HG03520 (cell line): ENCODE results near the gene DOCK8.
"Not testable (repeated sequence)": the region's sequence is repeated elsewhere in the genome, so short reads cannot be mapped to it uniquely, and the experiment has no call there.

Source experiments
- ATAC-seq: cut with Tn5 transposase; IDR thresholded peaks from one replicate; pipeline ENCODE4 v1.9.1; 2021; ENCODE audit warnings: mild to moderate bottlenecking, moderate library complexity; ENCODE audit not compliant: unreplicated experiment

Gene DOCK8

DNA sequence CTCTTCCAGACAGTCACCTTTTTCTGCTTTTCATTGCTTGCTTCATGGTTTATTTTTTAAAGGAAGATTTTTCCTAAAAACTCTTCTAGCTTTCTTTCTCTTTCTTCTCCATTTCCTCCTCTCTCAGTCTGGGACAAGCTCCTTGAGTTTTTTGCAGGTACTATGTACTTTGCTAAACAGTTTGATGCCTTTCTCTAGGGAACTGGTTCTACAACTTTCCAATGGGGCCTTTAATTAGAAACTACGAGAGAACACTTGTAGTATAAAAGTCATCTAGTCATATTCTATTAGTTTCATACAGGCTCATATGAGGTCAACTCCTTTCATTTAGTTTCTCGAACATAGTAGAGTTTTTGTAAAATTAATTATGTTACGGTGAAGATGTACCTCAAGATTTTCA lies 189.6 kb downstream of the DOCK8 start:
- no peak for ATAC-seq

DNA sequence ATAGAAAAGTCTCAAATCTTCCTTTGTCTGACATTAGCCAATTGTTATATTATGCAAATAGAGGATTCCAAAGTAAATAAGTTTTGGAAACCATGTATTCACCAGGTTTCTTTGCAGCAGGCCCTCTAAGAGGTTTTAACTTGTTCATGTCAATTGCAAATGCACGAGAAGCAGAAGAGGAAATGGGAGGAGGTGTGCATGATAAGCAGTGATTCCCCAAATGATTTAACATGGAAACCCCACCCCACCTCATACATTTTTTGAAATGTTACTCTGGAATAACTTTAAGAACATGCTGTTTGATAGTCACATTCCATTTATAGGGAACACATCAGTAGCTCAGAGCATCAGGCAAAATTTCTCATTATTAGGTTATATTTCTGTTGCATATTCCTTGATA lies 190.7 kb downstream of the DOCK8 start:
- no peak for ATAC-seq

DNA sequence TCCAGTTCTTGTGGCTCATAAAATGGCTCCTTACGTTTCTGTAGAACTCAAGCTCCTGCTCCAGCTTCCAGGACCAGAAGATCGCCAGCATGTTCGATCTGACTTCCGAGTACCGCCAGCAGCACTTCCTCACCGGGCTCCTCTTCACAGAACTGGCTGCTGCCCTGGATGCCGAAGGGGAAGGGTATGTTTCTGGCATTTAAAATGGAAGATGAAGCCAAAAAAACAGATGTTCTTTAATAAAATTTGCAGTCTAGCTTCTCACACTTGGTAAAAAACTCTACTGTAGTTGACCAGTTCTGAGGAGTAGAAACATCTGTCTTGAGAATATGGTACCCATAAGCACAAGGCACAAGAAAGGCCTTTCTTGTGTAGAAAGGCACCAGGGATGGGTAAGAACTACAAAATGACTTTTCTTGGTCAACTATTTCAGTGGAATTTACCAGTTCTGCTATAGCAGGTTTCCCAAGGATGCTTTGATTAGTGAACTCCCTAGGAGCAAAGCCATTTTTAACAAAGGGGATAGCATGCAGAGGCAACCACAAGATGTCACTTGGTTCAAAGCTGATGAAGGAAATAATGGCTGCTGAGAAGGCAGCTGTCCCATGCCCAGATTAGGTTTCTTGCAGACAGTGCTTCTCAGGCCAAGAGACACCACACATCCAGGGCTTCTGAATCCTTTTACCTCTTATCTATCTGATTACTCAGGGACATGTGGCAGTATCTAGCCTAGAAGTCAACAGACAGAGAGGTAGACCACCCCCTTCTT lies 192.4 kb downstream of the DOCK8 start:
- ATAC-seq = no peak

DNA sequence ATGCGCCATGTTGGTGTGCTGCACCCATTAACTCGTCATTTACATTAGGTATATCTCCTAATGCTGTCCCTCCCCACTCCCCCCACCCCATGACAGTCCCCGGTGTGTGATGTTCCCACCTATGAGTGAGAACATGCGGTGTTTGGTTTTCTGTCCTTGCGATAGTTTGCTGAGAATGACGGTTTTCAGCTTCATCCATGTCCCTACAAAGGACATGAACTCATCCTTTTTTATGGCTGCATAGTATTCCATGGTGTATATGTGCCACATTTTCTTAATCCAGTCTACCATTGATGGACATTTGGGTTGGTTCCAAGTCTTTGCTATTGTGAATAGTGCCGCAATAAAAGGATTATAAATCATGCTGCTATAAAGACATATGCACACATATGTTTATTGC lies 195.0 kb downstream of the DOCK8 start:
- not testable (repeated sequence) for ATAC-seq

DNA sequence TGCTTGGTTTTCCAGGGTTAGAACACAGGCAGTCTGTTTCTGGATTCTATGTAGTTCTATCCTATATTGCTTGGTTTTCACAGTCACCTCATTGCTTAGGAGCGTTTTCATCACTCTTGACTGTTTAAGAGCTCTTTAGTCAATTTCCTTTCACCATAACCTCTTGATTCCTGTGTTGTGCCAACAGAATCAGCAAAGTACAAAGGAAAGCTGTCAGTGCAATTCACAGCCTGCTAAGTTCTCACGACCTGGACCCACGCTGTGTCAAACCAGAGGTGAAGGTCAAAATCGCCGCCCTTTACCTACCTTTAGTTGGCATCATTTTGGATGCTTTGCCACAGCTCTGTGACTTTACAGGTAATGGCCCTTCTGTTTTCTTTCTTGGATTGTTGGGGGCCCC lies 199.9 kb downstream of the DOCK8 start:
- no peak for ATAC-seq

DNA sequence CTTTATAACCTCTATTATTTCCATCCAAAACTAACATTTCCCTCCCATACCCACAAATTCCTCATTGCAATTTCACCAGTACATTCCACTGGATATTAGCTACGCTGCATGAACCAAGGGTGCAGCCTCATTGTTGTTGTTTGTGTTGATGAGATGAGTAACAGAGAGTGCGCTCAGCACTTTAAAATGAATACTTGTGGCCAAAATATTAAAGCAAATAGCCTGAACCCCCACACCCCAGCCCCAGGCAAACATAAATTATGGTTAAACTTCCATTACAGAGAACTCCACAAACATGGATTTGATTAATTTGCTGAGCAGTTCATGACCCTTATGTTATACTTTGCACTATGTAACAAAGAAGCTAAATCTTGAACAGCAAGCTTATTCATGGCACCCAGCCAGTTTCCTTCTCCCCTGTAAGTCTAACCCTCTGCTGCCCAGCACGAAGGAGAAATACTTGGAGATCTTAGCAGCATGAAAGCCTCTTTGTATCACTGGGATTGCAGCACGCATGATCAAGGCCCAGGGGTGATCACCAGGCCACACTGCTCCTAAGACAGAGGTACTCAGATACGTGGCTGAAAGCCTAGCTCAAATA lies 205.0 kb downstream of the DOCK8 start:
- no peak for ATAC-seq

DNA sequence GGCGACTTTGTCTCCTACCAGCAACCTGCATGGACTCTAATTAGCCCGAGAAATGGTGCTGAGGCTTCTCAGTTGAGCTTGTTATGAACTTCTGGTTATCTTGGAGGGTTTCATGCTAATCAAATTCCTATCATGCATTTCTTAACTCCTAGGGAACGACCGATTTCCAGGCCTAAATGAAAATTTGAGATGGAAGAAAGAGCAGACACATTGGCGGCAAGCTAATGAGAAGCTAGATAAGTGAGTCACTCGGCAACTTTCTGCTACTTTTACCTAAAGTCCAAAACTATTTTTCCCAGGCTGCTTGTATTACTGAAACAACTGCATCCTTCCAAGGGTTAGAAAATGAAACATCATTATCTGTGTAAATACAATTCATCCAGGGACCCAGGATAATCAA lies 207.2 kb downstream of the DOCK8 start:
- no peak for ATAC-seq

DNA sequence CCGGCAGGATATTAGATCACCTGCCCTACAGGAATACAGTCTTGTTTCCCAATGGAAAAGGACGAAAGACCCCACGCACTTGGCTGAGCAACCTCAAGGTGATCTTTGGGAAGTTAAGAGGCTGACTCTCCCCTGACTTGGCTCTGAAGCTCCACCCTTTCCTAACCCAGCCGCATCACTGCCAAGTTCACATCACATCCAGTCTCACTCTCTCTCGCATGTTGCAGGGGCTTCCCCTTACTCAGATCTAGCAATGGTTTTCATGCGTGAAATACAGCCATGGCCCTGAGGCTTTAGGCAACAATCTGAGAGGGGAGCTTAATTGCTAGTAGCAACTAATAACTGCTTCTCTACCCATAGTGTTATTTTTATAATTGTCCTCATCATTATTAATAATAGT lies 211.6 kb downstream of the DOCK8 start:
- ATAC-seq = no peak

DNA sequence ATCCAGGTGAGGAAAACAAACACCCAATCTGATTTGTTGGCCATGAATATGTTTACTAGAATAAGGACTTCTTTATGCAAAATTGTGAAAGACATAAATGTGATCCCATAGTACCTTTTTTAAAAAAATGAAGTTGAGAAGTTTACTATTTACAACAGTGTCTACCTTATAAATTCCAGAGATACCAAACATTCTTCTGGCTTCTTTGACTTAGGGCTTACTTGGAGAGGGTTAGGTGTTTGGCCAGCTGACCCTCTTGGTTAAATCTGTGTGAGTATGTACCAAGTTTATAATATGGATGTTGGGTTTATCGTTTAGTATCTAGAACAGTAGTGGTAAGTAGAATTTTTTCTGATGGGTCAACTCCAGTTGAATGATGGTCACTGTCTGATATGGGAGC lies 212.3 kb downstream of the DOCK8 start:
- no peak for ATAC-seq

DNA sequence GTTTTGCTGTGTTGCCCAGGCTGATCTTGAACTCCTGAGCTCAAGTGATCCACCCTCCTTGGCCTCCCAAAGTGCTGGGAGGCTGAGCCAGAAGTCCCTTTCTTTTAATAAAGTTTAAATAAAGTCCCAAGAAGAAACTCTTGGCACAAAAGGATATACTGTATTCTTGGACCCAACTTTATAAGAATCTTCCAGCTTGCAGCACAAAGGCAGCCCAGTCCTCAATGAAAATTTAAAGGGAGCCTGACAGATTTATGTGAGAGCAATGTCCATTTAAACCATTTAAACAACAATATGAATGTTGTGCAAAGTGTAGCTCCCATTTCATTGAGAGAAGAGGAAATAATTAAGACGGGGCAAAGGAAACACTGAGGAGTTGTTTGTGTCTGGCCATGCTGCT lies 217.0 kb downstream of the DOCK8 start:
- ATAC-seq = no peak

DNA sequence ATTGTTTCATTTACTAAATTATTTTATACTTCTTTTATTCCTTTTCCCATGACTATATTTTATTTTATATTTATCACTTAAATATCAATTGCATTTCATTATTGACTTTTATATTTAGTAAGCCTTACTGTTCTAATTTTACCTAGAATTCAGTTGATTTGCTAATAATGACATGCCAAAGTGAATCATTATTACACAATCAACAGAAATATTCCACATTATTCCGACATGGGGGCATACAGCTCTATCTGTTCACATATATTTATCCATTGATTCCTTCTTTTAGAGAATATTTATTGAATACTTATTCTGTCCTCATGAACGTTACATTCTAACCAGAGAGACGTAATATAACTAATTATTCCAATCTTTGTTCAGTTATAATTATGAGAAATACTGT lies 221.8 kb downstream of the DOCK8 start:
- ATAC-seq = no peak

DNA sequence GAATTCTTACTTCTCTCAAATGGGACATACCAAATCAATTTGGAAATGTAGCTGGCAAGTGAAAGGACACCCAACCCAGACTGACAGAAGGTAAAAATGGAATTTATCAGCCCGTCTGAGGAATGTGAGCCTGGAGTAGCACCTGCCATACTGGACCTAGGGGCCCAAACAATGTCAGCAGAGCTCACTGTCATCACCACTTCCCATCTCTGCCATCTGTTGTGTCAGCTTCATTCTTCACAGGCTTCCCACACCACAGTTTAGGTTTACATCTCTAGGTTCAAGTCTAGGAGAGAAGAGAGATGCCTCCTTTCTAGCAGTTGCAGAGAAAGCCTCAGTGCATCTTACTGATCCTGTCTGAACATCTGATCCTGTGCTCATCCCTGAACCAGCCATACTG lies 222.4 kb downstream of the DOCK8 start:
- no peak for ATAC-seq

DNA sequence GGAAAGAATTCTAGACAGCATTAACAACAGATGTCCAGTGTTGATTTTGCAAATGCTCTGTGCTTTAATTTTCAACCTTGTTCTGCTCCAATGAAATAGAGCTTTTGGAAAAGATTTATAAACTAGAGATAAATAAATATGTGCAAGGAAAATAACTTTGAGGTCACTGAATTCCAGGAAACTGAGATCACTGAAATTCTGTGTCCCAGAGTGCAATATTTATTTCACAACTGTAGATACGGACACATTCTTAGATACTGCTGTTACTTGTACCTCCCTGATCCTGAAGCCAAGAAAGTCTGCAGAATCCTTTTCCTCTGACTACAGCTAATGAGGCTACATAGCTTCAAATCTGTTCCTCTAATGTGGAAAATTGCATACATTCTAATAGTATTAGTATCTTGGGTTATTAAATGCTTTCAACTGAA lies 222.9 kb downstream of the DOCK8 start:
- ATAC-seq = no peak

DNA sequence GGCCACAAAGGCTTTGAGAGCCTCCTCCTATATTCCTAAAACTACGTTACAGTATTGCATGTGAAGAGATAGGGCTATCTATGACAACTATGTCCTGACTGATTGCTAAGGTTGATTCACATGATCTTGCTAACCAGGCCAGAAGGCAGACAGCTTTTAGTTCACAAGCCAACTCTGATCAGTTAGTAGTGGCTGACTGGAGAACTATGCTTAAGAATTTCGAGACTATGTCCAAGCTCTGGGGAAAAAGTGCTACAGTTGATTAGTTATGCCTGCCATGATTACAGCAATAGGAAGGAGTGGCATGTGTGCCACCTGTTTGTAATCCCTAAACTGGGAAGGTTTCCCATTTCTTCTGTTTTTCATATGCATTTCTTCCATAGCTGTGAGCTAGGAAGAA lies 223.4 kb downstream of the DOCK8 start:
- no peak for ATAC-seq

DNA sequence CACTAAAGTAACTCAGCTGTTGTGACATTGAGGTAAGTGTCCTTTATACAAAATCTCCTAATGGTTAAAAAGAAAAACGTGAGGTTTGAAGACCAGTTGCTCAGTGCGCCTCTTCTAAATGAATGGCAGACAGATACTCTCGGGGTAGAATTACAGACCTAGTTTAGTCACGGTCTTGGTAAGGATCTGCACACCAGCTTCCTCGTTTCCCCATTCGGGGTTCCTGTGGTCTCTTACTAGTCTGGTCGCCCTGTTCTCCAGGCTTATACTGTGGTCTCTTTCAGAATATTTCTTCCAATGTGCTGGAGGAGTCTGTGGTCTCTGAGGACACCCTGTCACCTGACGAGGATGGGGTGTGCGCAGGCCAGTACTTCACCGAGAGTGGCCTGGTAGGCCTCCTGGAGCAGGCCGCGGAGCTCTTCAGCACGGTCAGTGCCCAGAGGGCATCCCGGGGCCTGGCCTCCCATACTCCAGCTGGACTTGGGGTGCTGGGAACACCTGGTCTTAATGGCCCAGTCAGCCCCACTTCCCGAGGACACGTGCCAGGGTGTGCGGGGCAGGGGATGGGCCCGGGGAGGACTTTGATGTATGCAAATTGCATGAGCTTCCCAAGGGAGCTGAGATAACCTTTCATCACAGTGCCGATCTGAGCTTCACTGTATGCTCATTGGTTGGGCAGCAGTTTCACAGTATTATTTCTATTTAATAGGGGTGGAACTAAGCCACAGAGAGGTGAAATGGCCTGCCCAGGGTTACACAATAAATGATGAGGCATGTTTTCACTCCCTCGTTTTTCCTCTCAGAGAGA lies 224.5 kb downstream of the DOCK8 start:
- no peak for ATAC-seq

DNA sequence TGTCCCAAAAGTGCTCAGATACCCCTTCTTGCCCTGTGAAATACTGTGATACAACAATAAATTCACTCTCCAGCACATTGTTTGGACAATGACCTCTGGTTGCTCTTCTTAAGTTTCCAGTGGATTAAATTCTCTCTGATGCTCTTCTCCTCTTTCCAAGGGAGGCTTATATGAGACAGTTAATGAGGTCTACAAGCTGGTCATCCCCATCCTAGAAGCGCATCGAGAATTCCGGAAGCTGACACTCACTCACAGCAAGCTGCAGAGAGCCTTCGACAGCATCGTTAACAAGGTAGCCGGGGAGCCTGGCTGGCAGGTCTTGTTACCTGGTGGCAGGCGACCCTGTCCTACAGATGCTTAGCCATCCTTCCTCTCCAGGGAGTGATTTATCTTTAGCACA lies 226.5 kb downstream of the DOCK8 start:
- ATAC-seq = no peak

DNA sequence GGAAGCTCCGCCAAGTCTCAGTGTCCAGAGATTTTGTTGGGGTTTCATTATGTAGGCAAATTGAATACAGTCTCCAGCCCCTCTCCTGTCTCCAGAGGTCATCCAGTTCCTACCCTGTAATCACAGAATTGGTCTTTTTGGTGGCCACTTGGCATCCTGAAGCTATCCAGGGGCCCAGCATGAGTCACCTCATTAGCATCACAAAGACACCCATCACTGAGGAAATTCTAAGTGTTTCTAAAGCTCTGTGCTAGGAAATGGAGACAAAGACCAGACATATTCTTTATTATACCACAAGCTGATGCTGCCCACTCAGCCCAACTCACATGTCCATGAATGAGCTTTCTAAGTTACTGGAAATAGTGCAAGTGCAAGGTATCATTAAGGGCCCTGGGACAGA lies 229.9 kb downstream of the DOCK8 start:
- no peak for ATAC-seq

DNA sequence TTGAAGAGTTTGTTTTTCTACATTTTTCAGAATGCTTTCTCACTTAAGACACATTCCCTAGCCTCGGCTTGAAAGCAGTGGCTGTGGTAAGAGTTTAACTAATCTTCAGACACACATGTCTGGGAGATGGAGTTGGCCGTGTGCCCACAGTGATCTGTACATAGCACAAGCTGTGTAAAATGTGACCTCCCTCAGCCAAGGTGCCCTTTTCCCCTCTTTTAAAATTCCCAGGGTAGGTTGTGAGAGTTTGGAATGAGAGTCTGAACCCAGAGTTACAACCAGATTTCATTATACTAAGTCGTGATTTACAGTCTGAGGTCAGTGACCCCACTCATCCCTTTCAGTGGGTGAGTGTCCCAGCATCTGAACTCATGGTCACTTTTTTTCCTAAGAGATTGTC lies 230.4 kb downstream of the DOCK8 start:
- ATAC-seq = no peak

DNA sequence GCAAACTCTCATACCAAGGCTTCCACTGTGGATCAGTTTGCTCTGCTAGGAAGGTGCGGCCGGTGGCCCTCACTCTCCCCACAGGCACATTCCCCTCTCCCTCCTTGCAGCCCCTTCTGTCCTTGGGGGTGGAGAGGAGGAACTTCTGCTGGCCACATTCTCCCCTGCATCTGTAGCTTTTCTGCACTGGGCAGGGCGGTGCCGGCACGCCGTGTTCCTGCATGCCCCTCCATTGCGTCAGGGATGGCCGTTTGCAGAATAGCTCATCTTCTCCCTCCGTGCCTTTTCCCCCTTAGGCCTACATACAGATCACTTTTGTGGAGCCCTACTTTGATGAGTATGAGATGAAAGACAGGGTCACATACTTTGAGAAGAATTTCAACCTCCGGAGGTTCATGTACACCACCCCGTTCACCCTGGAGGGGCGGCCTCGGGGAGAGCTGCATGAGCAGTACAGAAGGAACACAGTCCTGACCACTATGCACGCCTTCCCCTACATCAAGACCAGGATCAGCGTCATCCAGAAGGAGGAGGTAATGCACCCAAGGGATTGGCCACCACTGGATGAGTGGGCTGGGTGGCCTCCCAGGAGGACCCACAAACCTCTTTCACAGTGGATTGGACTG lies 231.5 kb downstream of the DOCK8 start:
- ATAC-seq = no peak

DNA sequence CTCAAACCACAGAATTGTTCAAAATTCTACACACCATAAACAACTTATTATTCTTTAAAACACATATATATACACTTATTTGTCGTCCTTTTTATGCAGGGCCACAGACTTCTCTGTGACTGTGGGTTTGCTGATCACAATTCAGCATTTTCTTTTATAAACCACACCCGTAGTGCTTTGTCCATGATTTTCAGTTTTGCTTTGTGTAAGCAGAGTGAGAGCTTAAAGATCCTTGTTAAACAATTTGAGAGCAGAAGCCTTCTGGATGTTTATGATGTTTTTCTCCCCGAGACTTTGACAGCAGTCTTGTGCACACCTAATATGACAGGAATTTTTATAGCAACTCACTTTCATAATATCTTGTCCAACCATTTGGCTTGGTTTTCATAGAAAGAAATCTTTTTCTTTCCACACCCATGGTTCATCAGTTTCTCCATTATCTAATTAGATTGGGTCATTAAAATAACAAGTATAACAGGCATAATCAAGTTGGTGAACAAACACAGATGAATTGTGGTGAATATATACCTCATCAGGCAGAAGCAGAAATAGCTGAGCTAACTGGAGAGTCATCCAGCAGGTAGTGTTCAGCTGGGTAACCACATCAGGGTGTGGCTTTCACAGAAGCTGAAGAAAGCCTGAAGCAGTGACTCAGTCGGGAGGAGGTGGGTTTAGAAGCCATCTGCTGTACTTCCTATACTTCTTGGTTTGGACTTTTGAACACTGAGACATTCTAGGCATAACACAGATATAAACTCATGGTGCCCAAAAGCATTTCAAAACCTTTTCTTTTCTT lies 232.8 kb downstream of the DOCK8 start:
- ATAC-seq = no peak

DNA sequence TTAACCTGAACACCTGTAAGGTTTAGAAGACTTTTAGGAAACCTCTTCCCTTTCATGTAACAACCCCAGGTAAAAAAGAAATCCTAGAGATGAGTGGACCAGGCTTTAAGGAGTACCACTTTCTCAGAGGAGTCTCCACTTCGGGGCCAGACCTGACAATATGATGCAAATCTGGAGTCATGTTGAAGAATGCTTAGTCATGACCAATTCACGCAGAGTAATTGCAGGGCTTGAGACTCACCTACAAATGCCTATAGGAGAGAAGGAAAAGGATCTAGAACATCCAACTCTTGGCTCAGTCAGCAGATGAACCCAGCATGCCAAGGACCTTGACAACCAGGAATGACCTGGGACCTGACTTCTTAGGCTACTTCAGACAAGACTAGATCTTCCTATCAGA lies 235.4 kb downstream of the DOCK8 start:
- no peak for ATAC-seq
